GM18517 (cell line): ENCODE results near the gene MTRFR.
"Not testable (repeated sequence)": the region's sequence is repeated elsewhere in the genome, so short reads cannot be mapped to it uniquely, and the experiment has no call there.

Experiments used
- ATAC-seq: cut with Tn5 transposase; IDR thresholded peaks from one replicate; pipeline ENCODE4 v1.9.1; 2021; ENCODE audit warnings: mild to moderate bottlenecking, moderate library complexity; ENCODE audit not compliant: unreplicated experiment

Gene MTRFR

DNA sequence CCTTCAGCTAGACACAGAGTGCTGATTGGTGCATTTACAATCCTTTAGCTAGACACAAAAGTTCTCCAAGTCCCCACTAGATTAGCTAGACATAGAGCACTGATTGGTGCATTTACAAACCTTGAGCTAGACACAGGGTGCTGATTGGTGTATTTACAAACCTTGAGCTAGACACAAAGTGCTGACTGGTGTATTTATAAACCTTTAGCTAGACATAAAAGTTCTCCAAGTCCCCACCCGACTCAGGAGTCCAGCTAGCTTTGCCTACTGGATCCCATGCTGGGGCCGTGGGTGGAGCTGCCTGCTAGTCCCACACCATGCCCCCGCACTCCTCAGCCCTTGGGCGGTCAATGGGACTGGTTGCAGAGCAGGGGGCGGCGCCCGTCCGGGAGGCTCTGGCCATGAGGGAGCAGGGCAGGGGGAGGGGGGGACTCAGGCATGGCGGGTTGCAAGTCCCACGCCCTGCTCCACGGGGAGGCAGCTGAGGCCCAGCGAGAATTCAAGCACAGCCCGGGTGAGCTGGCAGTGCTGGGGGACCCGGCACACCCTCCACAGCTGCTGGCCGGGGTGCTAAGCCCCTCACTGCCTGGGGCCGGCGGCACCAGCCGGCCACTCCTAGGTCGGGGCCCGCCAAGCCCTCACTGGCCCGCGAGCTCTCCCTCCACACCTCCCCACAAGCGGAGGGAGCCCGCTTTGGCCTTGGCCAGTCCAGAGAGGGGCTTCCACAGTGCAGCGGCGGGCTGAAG lies 15.9 kb downstream of the MTRFR start:
- not testable (repeated sequence) for ATAC-seq

DNA sequence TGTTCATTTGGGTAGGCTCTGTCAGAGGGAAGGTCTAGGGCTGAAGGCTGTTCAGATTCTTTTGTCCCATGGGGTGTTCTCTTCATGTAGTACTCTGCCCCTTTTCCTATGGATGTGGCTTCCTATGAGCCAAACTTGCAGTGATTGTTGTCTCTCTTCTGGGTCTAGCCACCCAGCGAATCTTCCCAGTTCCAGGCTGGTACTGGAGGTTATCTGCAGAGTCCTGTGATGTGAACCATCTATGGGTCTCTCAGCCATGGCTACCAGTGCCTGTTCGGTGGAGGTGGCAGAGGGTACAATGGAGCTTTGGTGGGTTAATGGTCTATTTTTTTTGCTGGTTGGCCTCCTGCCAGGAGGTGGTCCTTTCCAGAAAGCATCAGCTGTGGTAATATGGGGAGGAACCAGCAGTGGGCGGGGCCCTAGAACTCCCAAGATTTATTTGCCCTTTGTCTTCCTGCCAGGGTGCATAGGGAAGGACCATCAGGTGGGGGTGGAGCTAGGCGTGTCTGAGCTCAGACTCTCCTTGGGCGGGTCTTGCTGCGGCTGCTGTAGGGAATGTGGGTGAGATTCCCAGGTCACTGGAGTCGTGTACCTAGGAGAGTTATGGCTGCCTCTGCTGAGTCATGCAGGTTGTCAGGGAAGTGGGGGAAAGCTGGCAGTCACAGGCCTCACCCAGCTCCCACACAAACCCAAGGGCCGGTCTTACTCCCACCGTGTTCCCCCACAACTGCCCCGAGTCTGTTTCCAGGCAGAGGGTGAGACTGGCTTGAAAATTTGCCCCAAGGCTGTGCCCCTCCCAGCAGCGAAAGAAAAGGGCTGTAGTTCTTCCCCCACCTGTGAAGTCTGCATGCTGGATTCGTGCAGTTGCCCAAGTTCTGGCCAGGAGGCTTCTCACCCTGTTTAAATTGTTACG lies 17.5 kb downstream of the MTRFR start:
- no peak for ATAC-seq

DNA sequence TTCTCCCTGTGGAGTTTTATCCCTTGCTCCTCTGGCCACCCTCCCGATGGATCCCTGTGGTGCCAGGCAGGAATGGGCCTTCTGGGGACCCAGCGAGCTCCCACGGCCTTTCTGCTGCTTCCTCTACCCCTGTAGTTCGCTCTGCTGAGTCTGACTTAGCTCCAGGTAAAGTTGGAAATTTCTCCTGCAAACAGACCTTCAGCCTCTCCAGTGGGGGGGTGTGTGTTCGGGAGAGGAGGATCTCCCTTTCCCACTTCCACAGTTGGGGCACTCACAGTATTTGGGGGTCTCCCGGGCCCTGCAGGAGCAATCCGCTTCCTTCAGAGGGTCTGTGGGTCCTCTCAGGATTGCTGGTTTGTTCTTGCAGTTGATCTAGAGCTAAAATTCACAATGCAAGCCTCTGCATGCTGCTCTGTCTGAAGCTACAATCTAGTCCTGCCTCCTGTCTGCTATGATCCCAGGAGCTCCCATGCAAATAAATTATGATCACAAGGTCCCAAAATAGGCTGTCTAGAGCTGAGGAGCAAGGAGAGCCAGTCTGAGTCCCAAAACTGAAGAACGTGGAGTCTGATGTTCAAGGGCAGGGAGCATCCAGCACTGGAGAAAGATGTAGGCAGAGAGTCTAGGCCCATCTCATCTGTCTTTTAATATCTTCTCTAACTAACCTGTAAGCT lies 18.3 kb downstream of the MTRFR start:
- ATAC-seq = no peak

DNA sequence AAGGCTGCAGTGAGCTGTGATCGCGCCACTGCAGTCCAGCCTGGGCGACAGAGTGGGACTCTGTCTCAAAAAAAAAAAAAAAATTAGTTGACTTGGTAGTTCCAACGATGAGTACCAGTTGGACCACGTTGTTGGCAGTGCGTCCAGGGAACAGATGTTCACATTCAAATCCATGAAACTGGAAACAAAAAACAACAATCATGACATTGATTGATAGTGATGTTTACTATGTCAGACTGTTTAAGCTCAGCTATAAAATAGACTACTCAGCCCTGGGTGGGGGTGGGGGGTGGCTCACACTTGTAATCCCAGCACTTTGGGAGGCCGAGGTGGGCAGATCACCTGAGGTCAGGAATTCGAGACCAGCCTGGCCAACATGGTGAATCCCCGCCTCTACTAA lies 19.1 kb downstream of the MTRFR start:
- not testable (repeated sequence) for ATAC-seq

DNA sequence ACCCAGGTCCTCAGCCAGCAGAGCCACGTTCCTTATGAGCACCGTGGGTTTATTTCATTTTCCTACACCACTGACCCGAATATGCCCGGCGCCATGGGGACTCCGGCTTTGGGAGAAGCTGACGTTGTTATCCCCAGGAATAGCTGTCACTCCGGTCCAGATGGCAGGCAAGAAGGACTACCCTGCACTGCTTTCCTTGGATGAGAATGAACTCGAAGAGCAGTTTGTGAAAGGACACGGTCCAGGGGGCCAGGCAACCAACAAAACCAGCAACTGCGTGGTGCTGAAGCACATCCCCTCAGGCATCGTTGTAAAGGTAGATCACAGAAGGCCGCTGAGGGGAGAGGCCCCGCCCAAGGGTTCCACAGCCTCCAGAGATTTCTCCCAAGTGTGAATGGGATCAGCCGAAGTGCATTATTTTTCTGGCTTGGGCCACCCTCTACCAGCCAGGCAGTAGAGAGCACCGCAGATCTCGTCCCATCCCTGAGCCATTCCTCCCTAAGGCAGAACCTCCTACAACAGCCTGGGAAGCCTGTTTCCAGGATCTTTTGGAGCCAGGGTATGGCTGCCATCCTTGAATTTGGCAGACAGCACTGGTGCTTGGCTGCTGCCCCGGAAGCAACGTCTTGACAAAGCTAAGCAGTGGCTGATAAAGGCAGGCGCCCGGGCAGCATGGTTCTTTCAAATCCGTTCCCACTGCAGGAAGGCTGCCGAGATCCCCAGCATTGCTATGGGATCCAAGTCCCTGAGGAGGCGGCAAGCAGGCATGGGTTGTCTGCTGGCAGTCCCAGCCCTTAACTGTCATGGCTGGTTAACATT lies 20.6 kb downstream of the MTRFR start:
- ATAC-seq = no peak

DNA sequence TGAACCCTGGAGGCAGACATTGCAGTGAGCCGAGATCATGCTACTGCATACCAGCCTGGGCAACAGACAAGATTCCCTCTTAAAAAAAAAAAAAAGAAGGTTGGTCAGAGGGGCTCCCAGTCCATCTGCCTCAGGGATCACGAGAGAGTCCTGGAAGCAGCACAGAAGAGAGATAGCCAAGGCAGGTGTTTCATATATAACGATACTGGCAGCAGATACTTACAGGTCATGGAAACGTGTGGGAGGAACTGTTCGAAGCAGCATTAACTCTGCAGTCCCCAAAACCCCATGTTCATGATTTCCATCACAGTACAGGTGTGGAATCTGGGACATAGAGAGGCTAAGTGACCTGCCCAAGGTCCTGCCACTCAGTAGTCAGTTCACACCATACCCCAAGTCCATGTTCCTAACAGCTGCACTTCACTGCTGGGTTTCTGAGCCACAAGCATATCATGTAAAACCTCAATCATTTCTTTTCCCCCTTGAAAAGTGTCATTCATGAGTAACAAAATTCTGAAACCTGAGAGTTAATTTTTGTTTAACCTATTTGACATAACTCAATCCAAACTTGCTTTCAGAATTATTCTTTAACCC lies 21.7 kb downstream of the MTRFR start:
- no peak for ATAC-seq

DNA sequence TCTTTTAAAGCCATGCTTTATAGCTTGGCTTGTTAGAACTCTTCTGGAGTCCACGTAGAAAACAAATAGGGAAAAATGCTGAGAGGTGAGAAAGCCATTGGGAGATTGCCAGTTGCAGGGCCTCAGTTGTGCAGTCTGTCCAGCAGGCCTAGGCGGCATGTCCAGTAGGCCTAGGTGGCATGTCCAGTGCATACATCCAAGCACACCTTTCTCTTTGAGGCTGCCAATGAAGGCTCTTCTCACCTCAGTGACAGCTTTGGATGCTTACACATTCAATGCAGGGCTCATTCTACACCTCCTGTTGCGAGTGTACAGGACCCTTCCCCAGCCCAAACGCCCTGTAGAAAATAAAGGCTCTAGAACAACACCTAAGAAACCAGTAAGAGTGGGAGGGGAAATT lies 25.4 kb downstream of the MTRFR start:
- no peak for ATAC-seq

DNA sequence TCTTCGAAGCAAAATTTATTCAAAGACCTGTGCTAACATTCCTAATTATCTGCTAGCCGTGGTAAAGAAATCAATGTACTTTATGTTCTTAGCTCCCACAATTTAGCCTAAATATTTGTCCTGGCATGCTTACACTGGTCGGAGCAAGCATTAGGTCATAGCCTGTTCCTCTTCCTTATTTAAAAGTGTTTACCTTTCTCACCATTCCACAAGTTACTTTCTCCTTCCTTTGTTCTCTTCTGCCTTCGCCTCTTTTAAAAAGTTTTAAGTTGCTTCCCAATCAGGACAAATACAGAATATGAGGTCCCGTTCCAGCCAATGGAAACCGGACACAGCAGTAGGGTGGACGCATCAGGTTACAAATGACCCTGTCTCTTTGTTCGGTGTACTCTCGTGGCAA lies 26.8 kb downstream of the MTRFR start:
- no peak for ATAC-seq

DNA sequence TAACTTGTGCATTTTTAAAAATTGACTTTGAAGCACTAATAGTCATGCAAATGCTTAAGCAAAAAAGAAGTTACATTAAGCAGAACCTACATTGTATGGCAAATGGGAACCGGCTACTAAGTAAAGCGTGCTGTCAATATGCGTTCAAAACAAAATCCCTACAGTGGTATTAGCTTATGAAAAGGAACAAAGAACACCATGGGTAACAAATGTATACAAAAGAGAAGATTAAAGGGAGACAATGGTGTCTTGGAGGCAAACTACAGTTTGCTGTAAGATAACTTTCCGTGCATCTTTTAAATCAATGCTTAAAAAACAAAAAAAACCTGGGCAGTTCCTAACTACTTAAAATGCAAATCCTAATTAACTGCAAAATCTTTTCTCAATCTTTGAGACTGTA lies 28.0 kb downstream of the MTRFR start:
- no peak for ATAC-seq

DNA sequence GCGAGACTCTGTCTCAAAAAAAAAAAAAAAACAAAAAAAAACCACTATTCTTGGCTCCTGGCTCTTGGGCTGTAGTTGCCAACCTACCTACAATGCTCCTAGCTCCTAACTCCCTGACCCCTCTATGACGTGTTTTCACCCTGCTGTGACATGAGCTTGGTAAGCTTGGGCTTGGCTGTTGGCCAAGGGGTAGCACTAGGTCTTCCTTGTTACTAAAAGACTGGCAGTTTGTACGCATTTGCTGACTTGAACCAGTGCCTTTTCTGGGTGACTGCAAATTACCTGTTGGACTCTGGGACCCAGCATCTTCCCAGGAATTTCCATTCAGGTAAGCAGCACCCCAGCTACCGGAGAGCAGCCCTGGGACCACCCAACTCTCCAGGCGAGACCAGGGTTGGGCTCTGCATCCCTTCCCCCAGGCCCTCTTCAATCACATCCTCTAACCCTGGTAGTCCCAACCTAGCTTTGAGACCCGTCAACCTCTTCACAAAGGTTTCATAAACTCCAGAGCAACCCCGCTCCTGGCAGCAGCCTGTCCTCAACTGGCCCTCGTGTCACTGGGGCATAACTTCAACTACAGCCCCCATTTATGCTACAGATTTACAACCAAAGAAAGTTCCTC lies 30.1 kb downstream of the MTRFR start:
- ATAC-seq = no peak

DNA sequence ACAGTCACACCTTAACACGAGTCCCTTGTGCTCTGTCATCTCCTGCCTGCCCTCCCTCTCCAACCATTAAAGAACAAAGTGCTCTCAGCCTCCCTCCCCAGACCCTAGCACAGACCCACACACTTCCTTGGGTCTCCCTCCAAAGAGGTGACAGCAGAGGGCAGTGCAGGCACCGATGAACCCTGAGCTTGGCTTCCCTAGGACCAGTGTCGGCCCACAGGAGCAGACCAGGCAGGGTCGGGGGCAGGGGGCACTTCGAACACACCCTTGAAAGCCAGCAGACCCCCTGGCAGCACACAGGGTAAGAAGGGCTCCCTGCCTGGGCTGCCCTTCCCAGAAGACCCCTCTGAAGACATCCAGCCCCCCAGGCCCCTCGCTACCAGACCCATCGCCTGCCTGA lies 31.4 kb downstream of the MTRFR start:
- no peak for ATAC-seq

DNA sequence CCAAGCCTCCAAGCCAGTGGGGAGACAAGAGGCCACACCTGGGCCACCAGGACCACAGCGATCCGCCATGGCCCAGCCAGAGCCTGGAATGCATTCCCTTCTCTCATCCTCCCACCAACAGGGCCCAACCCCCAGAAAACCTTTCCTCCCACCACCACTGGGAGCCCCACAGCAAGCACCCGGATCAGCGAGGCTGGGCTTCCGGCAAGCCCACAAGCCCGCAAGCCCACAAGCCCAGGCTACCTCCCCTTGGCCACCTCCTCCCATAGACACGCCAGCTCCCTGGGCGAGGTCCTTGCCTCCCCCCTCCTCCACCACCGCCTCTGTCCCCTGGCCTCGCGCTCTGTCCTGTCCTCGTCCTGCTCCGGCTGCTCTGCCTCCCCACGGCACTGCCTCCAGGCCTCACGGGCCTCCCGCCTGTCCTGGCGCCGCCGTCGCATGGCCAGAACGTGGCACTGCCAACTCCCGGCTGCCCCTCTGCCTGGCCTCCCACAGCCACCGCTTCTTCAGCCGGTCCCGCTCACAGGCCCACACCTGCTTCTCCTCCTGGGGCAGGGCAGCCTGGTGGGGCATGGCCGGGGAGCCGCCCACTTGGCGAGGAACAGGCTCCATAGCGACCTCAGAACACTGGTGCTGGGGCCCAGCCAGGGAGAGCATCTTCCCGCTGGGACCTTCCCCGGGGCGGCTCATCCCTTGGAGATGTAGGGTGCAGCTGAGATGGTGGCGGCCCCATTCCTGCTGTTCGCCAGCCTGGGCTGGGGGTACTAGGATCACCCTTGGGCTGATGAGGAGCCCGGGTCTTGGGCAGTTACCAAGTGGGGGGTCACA lies 32.8 kb downstream of the MTRFR start:
- ATAC-seq = no peak

DNA sequence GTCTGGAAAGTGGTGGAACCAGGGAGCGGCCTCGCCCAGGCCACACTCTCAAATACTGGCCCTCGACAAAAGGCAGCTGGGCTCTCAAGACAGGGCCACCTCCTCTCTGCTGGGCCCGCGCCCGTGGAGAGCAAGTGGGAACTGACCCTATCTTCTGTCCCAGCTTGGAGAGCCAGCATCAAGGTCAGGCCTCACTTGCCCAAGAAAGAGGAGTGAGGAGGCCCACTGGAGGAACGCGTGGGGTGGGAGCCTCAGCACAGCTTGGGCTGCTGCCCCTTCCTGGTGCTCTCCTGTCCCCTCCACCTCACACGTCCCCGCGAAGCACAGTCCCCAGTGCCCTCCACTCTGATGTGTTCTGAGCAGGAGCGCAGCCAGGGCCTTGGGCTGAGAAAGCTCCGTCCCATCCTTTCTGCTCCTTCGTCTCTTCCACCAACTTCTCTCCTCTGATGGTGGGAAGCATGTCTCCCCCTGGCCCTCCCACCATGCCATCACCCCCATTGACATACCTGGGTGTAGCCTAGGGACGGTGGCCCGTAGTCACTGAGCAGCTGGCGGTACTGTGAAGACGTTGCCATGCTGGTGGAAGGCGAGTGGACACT lies 33.5 kb downstream of the MTRFR start:
- no peak for ATAC-seq

DNA sequence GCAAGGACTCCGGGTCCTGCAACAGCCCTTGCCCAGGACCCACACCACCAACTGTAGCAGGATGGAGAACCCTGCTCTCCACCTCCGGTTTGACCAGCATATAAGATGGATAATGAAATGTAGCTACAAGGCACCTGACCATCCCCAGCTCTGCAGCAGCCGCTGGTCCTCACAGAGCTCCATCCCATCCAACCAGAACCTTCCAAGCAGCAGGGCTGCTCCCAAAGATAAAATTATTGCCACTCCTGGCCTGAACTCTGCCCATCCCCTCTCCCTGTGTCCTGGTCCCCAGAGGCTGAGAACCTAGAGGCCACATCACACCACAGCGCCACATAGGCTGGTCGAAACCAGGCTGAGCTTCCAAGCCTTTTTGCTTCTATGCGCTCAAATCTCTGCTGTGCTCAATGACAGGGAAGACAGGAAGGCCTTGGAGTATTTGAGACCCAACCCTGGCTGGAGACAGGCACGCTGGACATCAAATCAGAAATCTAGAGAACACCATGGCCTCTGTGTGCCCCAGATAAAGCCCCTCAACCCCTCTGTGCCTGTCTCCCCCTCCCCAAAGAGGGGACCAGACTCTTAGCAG lies 34.2 kb downstream of the MTRFR start:
- no peak for ATAC-seq

DNA sequence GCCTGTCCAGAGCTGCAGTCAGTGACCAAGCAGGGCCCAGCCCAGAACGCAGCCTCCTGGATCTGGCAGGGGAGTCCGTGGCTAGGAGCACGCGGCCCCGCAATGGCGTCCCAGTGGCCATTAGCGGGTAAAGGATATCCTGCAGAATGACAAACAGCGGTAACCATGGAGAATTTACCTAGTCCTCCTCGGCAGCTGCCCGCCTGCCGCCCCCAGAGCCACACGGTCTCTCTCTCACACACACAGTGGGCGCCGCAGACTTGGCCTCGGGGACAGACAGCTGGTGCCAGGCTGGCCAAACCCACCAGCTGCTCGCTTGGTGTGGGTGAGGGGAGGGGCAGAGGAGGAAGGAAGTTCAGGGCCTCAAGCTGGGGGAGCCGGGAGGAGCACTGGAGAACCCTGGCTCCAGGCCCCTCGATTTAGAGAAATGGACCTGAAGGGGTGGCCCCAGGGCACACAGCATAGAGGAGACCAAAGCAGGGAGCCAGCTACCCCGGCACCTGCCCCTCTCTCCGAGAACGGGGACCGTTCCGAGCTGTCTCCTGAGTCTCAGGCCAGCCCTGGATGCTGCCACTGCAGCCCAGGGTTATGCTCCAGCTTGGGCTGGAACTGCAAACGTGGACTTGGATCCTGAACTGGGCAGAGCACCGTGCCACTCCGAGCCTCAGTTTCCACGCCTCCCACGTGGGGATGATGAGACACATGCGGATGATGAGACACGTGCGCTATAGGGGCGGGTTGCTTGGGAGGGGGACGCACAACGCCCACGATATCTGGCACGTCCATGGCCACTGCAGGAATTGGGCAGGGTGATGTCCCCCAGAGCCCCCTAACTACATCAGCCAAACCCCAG lies 35.0 kb downstream of the MTRFR start:
- ATAC-seq = no peak

DNA sequence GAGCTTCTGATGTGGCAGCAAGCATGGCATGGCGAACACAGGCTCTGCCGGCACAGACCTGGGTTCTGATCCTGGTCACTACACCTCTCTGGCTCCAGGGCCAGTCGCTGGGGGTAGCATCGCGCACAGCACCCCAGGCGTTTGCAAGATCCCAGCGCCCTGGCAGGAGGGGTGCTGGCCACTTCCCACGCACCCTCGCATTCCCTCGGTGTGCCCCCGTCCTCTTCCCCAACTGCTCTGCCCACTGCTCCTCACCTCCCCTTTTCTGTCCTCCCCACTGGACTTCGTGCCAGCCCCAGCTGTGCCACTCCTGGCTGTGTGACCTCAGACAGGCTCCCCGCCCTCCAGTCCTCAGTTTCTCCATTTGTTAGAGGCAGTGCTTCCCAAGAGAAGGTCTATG lies 35.6 kb downstream of the MTRFR start:
- ATAC-seq = no peak

DNA sequence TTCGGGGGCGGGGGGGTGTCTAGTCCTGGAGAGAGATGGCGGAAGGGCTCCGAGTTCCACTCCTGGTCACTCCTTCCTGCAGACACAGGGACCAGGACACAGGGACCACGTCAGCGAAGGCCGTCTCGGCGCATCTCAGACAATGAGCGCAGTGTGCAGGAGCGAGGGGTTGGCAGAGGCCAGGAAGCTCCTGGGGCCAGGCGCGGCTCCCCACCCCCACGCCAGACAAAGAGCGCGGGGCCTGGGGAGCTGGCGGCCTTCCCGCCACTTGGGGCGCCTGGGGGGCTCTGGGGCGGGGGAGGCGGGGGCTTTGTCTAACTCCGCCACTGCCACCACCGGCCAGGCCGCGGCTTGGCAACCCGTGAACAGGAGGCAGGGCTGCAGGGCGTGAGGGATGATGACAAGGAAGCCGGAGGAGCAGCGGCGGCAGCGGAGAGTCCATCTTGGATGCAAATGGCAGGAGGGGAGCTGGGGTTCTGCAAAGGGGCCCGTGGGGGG lies 36.2 kb downstream of the MTRFR start:
- ATAC-seq = no peak
